IMR-90 (cell line): ENCODE results near the gene ANKRD34C. TPM values are rescaled to one million over a fixed set of nuclear protein-coding genes. Genes with fewer than 3 reads are reported as not detected.

Source experiments
- ATAC-seq: fragments of 200-7000 bp; cut with Tn5 transposase; 2 replicates; pipeline ENCODE4 v1.9.1; 2020; ENCODE audit warnings: low read depth, mild to moderate bottlenecking, moderate library complexity
- BruUV-seq: library from RNA; stranded (reverse); fragments of 400-500 nt; replicated peaks from 2 replicates; lab custom pipeline; 2021; lab: Mats Ljungman, UMichigan
- CTCF ChIA-PET: fragments of 300-600 bp; formaldehyde crosslinking; extraction: SDS; loops from one replicate; lab custom pipeline; 2021; ENCODE audit warnings: antibody characterized with exemption; lab: Yijun Ruan, JAX
- POLR2A ChIA-PET: fragments of 300-600 bp; sonication (Branson Sonifier 250); formaldehyde crosslinking; loops from one replicate; lab custom pipeline; 2022; ENCODE audit warnings: antibody characterized with exemption; ENCODE audit not compliant: unreplicated experiment; lab: Charles Lee
- DNase-seq: peaks from one replicate; pipeline ENCODE4 v3.0.0; 2013
- H2AFZ ChIP-seq: replicated peaks from 2 replicates; pipeline ENCODE3; 2013; ENCODE audit warnings: low read length, mild to moderate bottlenecking; ENCODE audit not compliant: poor library complexity
- H2AK5ac ChIP-seq: 2 replicates; pipeline ENCODE4 v1.6.1; 2013; ENCODE audit warnings: low read depth, low read length, inconsistent platforms
- H2AK9ac ChIP-seq: replicated peaks from 2 replicates; pipeline ENCODE3; 2013; ENCODE audit warnings: mild to moderate bottlenecking, low read depth, low read length, moderate library complexity; ENCODE audit not compliant: poor library complexity
- H2BK120ac ChIP-seq: 2 replicates; pipeline ENCODE4 v1.6.1; 2013; ENCODE audit warnings: low read depth, low read length, inconsistent platforms
- H2BK15ac ChIP-seq: 3 replicates; pipeline ENCODE4 v1.6.1; 2013; ENCODE audit warnings: low read depth, low read length, inconsistent platforms
- H2BK20ac ChIP-seq: 2 replicates; pipeline ENCODE4 v1.6.1; 2013; ENCODE audit warnings: low read depth, mild to moderate bottlenecking, inconsistent platforms, low read length, moderate library complexity
- H2BK5ac ChIP-seq: 2 replicates; pipeline ENCODE4 v1.6.1; 2013; ENCODE audit warnings: mild to moderate bottlenecking, low read depth, low read length, inconsistent platforms; ENCODE audit not compliant: poor library complexity, severe bottlenecking
- H3K14ac ChIP-seq: replicated peaks from 2 replicates; pipeline ENCODE4 v1.6.1; 2013; ENCODE audit warnings: low read depth, low read length, inconsistent platforms
- H3K18ac ChIP-seq: 2 replicates; pipeline ENCODE4 v1.6.1; 2013; ENCODE audit warnings: low read depth, low read length, control low read depth
- H3K23ac ChIP-seq: 2 replicates; pipeline ENCODE4 v1.6.1; 2013; ENCODE audit warnings: low read depth, low read length, inconsistent platforms
- H3K27ac ChIP-seq: 2 replicates; pipeline ENCODE4 v1.5.1; 2013; ENCODE audit warnings: mild to moderate bottlenecking, control low read depth, low read length; ENCODE audit not compliant: insufficient read depth
- H3K27me3 ChIP-seq: 2 replicates; pipeline ENCODE4 v1.6.1; 2013; ENCODE audit warnings: low read length; ENCODE audit not compliant: control insufficient read depth, insufficient read depth
- H3K36me3 ChIP-seq: 2 replicates; pipeline ENCODE4 v1.6.1; 2013; ENCODE audit warnings: low read length, mixed read lengths; ENCODE audit not compliant: control insufficient read depth, insufficient read depth
- H3K4ac ChIP-seq: 2 replicates; pipeline ENCODE4 v1.6.1; 2013; ENCODE audit warnings: low read depth, low read length, inconsistent platforms
- H3K4me1 ChIP-seq: 2 replicates; pipeline ENCODE4 v1.6.1; 2013; ENCODE audit warnings: low read length, mixed read lengths; ENCODE audit not compliant: control insufficient read depth, insufficient read depth
- H3K4me2 ChIP-seq: 2 replicates; pipeline ENCODE4 v1.6.1; 2013; ENCODE audit warnings: low read depth, mild to moderate bottlenecking, control low read depth, low read length, moderate library complexity
- H3K4me3 ChIP-seq: 2 replicates; pipeline ENCODE4 v1.5.1; 2013; ENCODE audit warnings: low read depth, mild to moderate bottlenecking, control low read depth, low read length, moderate library complexity; ENCODE audit not compliant: insufficient read depth
- H3K56ac ChIP-seq: 2 replicates; pipeline ENCODE4 v1.6.1; 2013; ENCODE audit warnings: low read length, inconsistent platforms; ENCODE audit not compliant: insufficient read depth; ENCODE audit errors: extremely low read depth
- H3K79me1 ChIP-seq, 2 experiments: 2 replicates each; pipeline ENCODE4 v1.6.1; 2013; ENCODE audit warnings: low read length in 2 of 2, inconsistent platforms in 1 of 2, low read depth in 1 of 2
- H3K9ac ChIP-seq: 2 replicates; pipeline ENCODE4 v1.6.1; 2013; ENCODE audit warnings: low read depth, low read length, control low read depth
- H3K9me1 ChIP-seq: 2 replicates; pipeline ENCODE4 v1.6.1; 2013; ENCODE audit warnings: low read length, inconsistent platforms; ENCODE audit not compliant: insufficient read depth
- H3K9me3 ChIP-seq: 2 replicates; pipeline ENCODE4 v1.6.1; 2013; ENCODE audit warnings: low read length; ENCODE audit not compliant: control insufficient read depth, insufficient read depth
- H4K20me1 ChIP-seq: 2 replicates; pipeline ENCODE4 v1.6.1; 2013; ENCODE audit warnings: low read length, inconsistent platforms; ENCODE audit not compliant: insufficient read depth
- H4K5ac ChIP-seq: 2 replicates; pipeline ENCODE4 v1.6.1; 2013; ENCODE audit warnings: mild to moderate bottlenecking, low read depth, low read length, control low read depth
- H4K8ac ChIP-seq, 2 experiments: 2 replicates each; pipeline ENCODE4 v1.6.1; 2013; ENCODE audit warnings: low read depth in 2 of 2, low read length in 2 of 2, control low read depth in 1 of 2, inconsistent platforms in 1 of 2
- H4K91ac ChIP-seq: 2 replicates; pipeline ENCODE4 v1.6.1; 2013; ENCODE audit warnings: low read depth, low read length, inconsistent platforms; ENCODE audit not compliant: insufficient read depth
- BHLHE40 ChIP-seq: fragments of 150-350 bp; IDR thresholded peaks from 2 replicates; pipeline ENCODE4 v1.6.1; 2016; ENCODE audit warnings: mild to moderate bottlenecking, low read depth, low read length
- CEBPB ChIP-seq: IDR thresholded peaks from 2 replicates; pipeline ENCODE4 v1.6.1; 2012; ENCODE audit warnings: low read depth, low read length, improper control_type of control experiment
- CHD1 ChIP-seq: IDR thresholded peaks from 2 replicates; pipeline ENCODE4 v1.6.1; 2012; ENCODE audit warnings: low read depth, low read length, improper control_type of control experiment
- ELK1 ChIP-seq: fragments of 150-350 bp; IDR thresholded peaks from 2 replicates; pipeline ENCODE4 v1.6.1; 2016; ENCODE audit warnings: low read depth, mild to moderate bottlenecking, low read length, moderate library complexity, borderline replicate concordance
- FOS ChIP-seq: fragments of 150-350 bp; IDR thresholded peaks from 2 replicates; pipeline ENCODE4 v1.6.1; 2016; ENCODE audit warnings: low read depth, low read length
- MAFK ChIP-seq: IDR thresholded peaks from 2 replicates; pipeline ENCODE4 v1.6.1; 2012; ENCODE audit warnings: low read depth, low read length, improper control_type of control experiment
- MAZ ChIP-seq: IDR thresholded peaks from 2 replicates; pipeline ENCODE4 v1.6.1; 2012; ENCODE audit warnings: low read depth, mild to moderate bottlenecking, low read length, improper control_type of control experiment, moderate library complexity, borderline replicate concordance
- MXI1 ChIP-seq: IDR thresholded peaks from 2 replicates; pipeline ENCODE4 v1.6.1; 2012; ENCODE audit warnings: low read depth, mild to moderate bottlenecking, low read length, moderate library complexity, borderline replicate concordance
- POLR2A ChIP-seq: IDR thresholded peaks from 2 replicates; pipeline ENCODE4 v1.6.1; 2012; ENCODE audit warnings: mild to moderate bottlenecking, low read depth, low read length
- RCOR1 ChIP-seq: IDR thresholded peaks from 2 replicates; pipeline ENCODE4 v1.6.1; 2012; ENCODE audit warnings: mild to moderate bottlenecking, low read length, improper control_type of control experiment; ENCODE audit not compliant: insufficient replicate concordance
- WGBS, 2 experiments: methylation state at CpG; one replicate each; pipeline versions ENCODE4 v1.1.5 to v1.1.7; 2013; ENCODE audit warnings: missing lambda C conversion rate in 2 of 2; ENCODE audit not compliant: insufficient read length in 1 of 2; ENCODE audit errors: extremely low coverage in 2 of 2; 5-methylcytosine and 5-hydroxymethylcytosine counted together
- dilution Hi-C: fragments of 300-500 bp; cut with HindIII; formaldehyde crosslinking; loops from one replicate; pipeline ENCODE4 v1.14.3; 2018; ENCODE audit warnings: low sequenced_read_pairs; ENCODE audit not compliant: unreplicated experiment
- in situ Hi-C: fragments of 300-500 bp; cut with MboI; formaldehyde crosslinking; loops from 3 replicates; pipeline ENCODE4 v1.14.3; 2019; ENCODE audit warnings: low sequenced_read_pairs, inconsistent platforms, mixed read lengths
- intact Hi-C: fragments of 100-400 bp; cut with micrococcal nuclease; formaldehyde crosslinking; loops from 2 replicates; pipeline ENCODE4 v1.10.0; 2022
- polyA plus RNA-seq, 3 experiments: library from polyadenylated mRNA; depleted of rRNA; stranded (reverse); fragments of >200 nt; gene quantifications; 2 replicates each; pipeline ENCODE4 v1.2.3, GENCODE V29; 2012; ENCODE audit warnings: low replicate concordance in 1 of 3
- total RNA-seq: library from RNA; depleted of rRNA; stranded (reverse); fragments of >200 nt; gene quantifications from 2 replicates; pipeline ENCODE4 v1.2.3, GENCODE V29; 2012
- TF ChIP-seq, protein P1 (sequence below): fragments of 150-350 bp; IDR thresholded peaks from 2 replicates; pipeline ENCODE4 v1.6.1; 2017; ENCODE audit warnings: mild to moderate bottlenecking, antibody characterized with exemption, low read length, low read depth
- TF ChIP-seq, protein P2 (sequence below): conservative IDR thresholded peaks from 2 replicates; pipeline ENCODE4 v1.5.1; 2012; ENCODE audit warnings: mild to moderate bottlenecking, low read depth, low read length, improper control_type of control experiment

ANKRD34C gene
- total and polyA plus RNA-seq, 2 of the 4 experiments (the other 2 are of a cell fraction): not detected

DNA sequence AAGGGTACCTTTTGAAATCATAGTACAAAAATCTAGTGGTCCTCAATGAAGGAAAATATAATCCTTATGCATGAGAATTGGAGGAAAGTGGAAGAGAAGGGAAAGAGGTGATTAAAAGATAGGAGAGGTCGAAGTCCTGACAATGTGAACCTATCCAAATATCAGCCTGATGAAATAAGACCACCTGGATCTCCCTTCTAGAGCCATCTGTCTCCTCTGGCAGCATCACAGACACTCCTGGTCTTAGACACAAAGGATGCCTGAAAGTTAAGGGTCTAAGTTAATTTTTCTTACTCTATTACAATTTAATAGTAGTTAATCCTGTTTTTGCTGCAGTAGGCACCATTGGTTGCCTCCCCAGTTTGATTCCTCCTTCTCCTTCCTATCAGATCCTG is 17.3 kb downstream of the ANKRD34C start:
- no peak overlapping the region for H4K8ac ChIP-seq
- no peak overlapping the region for H2AFZ ChIP-seq
- no peak overlapping the region for H4K91ac ChIP-seq
- H4K5ac ChIP-seq: no peak overlapping the region
- H3K4me1 ChIP-seq: no peaks in the 10 kb centered on the region
- no peak overlapping the region for H3K14ac ChIP-seq
- BruUV-seq: no TSS peak
- no peak overlapping the region for H3K4me2 ChIP-seq
- DNase-seq (no peak), ATAC-seq (no peak)
- intact Hi-C loops: no loop called here
- POLR2A ChIA-PET: no interaction called here
- WGBS, 2 experiments: 100% methylated on average over 1 of the region's 1 CpG; no CpG with 5 or more reads in 1 of the 2 experiments
- CTCF ChIA-PET: no interaction called here
- H4K20me1 ChIP-seq: no peaks in the 10 kb centered on the region
- no peaks in the 10 kb centered on the region for H3K9me1 ChIP-seq
- in situ Hi-C loops: no loop called here
- no peak overlapping the region for H3K18ac ChIP-seq
- no peaks in the 10 kb centered on the region for H3K36me3 ChIP-seq
- no peak overlapping the region for H2AK5ac ChIP-seq
- TF ChIP-seq BHLHE40 (no peak), POLR2A (no peak), RCOR1 (no peak), ELK1 (no peak), FOS (no peak), CHD1 (no peak), CEBPB (no peak), MXI1 (no peak), MAFK (no peak), MAZ (no peak)
- TF ChIP-seq, protein P1, sequence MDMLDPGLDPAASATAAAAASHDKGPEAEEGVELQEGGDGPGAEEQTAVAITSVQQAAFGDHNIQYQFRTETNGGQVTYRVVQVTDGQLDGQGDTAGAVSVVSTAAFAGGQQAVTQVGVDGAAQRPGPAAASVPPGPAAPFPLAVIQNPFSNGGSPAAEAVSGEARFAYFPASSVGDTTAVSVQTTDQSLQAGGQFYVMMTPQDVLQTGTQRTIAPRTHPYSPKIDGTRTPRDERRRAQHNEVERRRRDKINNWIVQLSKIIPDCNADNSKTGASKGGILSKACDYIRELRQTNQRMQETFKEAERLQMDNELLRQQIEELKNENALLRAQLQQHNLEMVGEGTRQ: no peak
- TF ChIP-seq, protein P2, sequence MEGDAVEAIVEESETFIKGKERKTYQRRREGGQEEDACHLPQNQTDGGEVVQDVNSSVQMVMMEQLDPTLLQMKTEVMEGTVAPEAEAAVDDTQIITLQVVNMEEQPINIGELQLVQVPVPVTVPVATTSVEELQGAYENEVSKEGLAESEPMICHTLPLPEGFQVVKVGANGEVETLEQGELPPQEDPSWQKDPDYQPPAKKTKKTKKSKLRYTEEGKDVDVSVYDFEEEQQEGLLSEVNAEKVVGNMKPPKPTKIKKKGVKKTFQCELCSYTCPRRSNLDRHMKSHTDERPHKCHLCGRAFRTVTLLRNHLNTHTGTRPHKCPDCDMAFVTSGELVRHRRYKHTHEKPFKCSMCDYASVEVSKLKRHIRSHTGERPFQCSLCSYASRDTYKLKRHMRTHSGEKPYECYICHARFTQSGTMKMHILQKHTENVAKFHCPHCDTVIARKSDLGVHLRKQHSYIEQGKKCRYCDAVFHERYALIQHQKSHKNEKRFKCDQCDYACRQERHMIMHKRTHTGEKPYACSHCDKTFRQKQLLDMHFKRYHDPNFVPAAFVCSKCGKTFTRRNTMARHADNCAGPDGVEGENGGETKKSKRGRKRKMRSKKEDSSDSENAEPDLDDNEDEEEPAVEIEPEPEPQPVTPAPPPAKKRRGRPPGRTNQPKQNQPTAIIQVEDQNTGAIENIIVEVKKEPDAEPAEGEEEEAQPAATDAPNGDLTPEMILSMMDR: no peak
- no peak overlapping the region for H2BK20ac ChIP-seq
- H2BK15ac ChIP-seq: no peak overlapping the region
- H3K4me3 ChIP-seq: no peak overlapping the region
- dilution Hi-C loops: no loop called here
- H2BK5ac ChIP-seq: no peak overlapping the region
- no peak overlapping the region for H2AK9ac ChIP-seq
- H3K9me3 ChIP-seq: no peaks in the 10 kb centered on the region
- H3K79me1 ChIP-seq: no peaks in the 10 kb centered on the region
- H3K23ac ChIP-seq: no peak overlapping the region
- no peak overlapping the region for H2BK120ac ChIP-seq
- no peak overlapping the region for H3K4ac ChIP-seq
- no peak overlapping the region for H3K56ac ChIP-seq
- no peak overlapping the region for H3K27ac ChIP-seq
- H3K9ac ChIP-seq: no peak overlapping the region
- H3K27me3 ChIP-seq: peaks cover 4% of the 10 kb centered on the region
